HG02943 (cell line): ENCODE data around the gene PTGFRN.

Experiments used
- ATAC-seq: cut with Tn5 transposase; IDR thresholded peaks from one replicate; pipeline ENCODE4 v1.9.1; 2021; ENCODE audit warnings: mild to moderate bottlenecking, low read depth, moderate library complexity; ENCODE audit not compliant: unreplicated experiment

Gene PTGFRN

GRCh38 chr1:116886291-116886878 is 23.3 kb upstream of the PTGFRN start:
- ATAC-seq, result no peak

- no peak for ATAC-seq
Measured at GRCh38 chr1:116887212-116887611, 22.5 kb upstream of the PTGFRN start.

GRCh38 chr1:116889380-116889779 is 20.3 kb upstream of the PTGFRN start:
- no peak for ATAC-seq

GRCh38 chr1:116891396-116892079 is 18.2 kb upstream of the PTGFRN start:
- no peak for ATAC-seq

DNA sequence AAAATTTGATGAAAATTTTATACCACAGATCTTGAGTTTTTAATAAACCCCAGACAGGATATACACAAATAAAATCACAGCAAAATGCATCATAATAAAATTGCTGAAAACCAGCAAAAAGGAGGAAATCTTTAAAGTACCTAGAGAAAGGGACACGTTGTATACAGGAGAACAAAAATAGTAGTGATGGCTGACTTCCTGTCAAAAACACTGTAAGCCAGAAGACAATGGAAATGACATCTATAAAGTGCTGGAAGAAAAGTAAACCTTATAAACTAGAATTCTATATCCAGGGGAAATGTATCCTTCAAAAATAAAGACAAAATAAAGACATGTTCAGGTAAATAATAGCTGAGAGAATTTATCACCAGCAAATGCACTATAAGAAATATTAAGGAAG is 14.6 kb upstream of the PTGFRN start:
- no peak for ATAC-seq

GRCh38 chr1:116899529-116899928 is 10.2 kb upstream of the PTGFRN start:
- ATAC-seq, result no peak

GRCh38 chr1:116900471-116901365 is 9.0 kb upstream of the PTGFRN start:
- no peak for ATAC-seq

- ATAC-seq, result no peak
Measured at GRCh38 chr1:116902027-116902426, 7.7 kb upstream of the PTGFRN start.

DNA sequence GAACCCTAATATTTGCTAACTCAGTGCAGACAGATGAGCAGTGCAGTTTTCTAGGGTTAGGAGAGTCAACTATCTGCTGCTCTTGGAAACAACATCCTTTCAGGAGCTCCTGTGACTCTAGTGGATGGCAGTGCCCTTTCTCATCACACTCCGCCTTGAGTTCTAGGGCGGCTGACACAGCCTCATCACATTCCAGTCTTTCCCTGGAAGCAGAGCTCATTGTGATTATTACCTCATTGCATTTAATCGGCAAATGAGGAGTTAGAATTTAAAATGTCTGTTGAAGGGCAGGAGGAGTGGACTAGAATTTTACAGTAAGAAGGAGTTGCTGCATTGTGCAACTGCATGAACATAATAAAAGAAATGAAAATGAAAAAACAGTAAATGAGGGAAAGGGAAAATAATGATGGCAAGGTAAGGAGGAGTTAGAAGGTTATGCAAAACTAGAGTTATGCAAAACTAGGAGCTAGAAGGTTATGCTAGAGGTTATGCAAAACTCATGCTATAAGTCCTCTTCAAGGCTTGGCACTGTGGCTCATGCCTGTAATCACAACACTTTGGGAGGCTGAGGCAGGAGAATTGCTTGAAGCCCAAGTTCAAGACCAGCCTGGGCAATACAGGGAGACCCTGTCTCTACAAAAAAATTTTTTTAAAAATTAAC is 6.9 kb upstream of the PTGFRN start:
- no peak for ATAC-seq

GRCh38 chr1:116904791-116905320 is 4.9 kb upstream of the PTGFRN start:
- no peak for ATAC-seq

DNA sequence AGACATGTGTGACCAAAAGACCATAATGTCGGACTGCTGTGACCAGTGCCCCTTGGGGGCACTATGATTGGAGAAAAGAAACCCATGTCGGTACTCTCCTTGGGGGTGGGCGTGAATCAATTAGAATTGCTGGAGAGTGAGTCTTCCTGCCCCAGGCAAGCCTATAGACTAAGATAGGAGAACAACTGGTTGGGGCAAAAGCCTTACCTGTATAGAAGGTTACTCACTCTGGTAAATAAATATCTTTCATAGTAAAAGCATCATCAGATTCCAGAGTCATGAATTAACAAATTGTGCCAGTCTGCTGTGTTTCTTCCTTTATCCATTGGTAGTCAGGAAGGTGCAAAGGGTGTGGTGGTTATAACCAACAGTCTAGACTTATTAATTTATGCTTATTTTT is 2.9 kb upstream of the PTGFRN start:
- ATAC-seq, result no peak

GRCh38 chr1:116907351-116907750 is 2.4 kb upstream of the PTGFRN start:
- ATAC-seq, result no peak

GRCh38 chr1:116908266-116908665 is 1.4 kb upstream of the PTGFRN start:
- no peak for ATAC-seq

GRCh38 chr1:116908820-116909511 is 750 bp upstream of the PTGFRN start:
- no peak for ATAC-seq

- no peak for ATAC-seq
Measured at GRCh38 chr1:116910379-116911187, 867 bp downstream of the PTGFRN start.

DNA sequence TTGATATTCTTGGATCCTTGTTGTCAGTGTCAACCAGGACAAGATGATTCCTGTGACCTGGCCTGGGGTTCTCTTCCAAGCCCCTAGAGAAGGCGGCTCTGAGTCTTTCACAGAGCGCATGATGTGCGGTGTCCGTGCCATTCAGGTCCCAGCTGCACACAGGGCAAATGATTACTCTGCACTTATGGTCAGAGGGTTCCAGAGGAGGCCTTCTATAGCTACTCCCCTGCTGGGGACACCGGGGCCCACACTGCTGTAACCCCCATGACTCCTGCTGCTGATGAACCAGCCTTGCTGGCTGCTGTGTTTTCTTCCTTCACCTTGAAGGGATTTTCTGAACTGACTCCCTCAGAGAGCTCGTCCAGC is 1.5 kb downstream of the PTGFRN start:
- no peak for ATAC-seq

DNA sequence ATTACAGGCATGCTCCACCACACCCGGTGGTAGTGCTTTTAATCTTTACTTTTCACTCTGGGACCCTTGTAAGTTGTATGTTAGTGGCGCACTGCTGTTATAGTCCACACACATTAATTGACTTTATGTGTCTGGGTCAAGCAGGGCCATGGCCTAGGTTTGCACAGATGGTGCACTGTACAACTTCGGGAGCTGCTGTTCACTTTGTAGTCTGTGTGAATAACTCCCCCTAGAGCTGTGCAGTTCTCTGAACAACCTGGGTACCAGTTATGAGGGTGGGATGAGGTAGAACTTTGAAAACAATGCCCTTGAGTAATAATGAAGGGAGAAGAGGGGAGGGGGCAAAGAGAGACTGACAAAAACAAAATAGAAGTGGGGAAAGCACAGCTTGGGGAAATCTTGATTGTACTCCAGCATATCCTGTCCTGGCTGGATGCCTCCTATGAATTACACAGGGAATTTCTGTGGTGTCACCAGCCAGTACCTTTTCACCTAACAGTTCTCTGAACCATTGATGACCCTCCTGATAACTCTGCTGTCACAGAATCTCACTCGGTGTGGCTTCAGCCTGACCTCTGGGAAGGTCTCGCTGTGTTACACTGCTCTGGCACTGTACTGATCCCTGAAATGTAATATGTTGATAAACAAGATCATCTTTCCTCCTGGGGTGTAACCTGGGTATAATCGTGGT is 2.2 kb downstream of the PTGFRN start:
- ATAC-seq, result no peak

DNA sequence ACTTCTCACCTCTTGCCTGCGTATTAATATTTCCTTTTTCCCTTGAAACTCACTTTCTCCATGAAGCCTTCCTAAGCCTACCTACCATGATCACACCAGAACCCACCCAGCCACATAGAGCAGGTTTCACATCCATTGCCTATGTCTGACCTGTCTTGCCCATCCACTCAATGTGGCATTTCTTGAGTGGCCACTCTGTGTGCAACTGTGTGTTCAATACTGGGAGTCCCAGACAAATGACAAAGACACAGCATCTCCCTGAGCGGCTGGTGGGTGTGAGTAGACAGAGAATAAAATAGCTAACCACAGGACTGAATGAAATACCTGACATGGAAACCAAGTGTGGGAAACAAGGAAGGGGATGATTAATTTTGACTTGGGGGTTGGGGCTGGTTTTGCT is 3.1 kb downstream of the PTGFRN start:
- ATAC-seq, result no peak

GRCh38 chr1:116913941-116914340 is 4.2 kb downstream of the PTGFRN start:
- ATAC-seq, result no peak
